NCI-H510A treated with DMSO at 0.1 percent for 48 hours (cell line): ENCODE data around the gene MAGOH.
"Not testable (repeated sequence)": the region's sequence is repeated elsewhere in the genome, so short reads cannot be mapped to it uniquely, and the experiment has no call there.

Experiments
- DNase-seq: peaks from one replicate; lab custom pipeline; 2025; lab: John Stamatoyannopoulos, UW

Gene MAGOH

DNA sequence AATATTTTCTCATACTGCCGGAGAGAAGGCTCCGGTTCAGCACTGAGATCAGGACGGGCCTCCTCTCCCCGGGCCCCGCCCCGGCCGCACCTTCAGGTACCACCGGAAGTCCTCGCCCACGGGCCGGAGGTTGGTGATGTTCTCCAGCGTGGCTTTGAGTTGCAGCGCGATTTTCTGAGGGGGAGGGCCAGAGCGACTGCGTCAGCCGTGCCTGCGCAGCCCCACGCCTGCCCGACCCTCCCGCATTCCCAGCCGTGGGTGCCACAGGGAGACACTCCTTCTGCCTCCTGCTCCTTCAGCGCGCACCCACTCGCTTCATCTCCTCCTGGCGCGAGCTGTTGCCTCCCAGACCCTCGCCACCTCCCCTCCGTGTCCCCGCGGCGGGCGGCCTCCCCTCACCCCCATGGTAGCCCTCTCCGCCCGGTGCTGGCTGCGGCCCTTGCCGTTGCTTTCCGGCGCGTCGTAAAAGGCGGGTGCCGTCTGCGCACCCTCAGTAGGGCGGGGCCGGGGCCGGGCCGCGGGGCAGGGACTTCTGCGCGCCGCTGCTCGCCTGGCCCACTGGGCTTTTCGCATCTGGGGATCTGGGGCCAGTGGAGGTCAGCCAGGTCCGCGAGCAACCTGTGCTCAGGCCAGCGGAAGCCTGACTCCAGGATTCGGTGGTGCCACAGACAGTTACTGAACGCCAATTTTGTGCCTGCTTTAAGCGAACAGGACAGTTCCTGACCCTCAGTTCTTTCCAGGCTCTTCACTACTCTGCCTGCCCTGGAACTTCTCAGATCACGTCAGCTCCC lies 18.0 kb downstream of the MAGOH start, which contains the start of gene CZIB:
TSS of gene CZIB (minus strand) at position 464 of the 791 bp plus-strand sequence. CDS start at position 405, 59 bp downstream.
- peak; percentile 82 for DNase-seq

DNA sequence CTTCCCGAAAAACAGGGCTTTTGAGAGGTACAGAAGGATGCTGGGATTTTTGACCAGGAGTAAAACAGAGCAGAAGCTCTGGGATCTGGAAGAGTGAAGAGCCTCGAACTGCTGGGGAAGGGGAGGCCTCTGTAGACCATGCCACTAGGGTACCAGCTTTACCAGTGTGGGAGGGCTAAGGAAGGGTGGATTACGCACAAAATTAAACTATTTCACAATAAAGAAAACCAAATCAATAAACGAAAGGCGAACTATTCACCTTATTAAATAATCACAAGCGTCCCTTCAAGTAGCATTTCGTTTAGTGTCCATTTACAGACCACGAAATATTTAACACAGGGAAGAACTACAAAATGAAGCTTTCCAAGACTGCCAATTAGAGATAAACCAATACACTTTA lies 18.6 kb downstream of the MAGOH start:
- DNase-seq, result peak; percentile 51

DNA sequence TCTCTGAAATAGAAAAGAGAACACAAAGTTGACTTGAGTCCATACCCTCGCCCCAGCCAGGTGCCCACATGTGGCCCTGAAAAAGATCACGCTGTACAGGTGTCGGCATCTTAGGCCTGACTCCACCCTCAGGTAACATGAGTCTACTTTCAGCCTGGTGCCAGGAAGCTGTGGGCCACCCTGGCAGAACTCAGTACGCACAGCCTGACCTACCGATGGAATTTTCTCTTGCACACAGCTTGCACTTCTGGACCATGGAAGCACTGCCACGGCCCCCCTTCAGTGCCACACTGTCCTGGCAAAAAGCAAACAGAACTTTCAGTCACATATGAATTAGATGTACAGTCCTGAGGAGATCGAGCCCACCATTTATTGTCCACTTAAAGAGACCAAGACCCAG lies 20.1 kb downstream of the MAGOH start:
- no peak for DNase-seq

DNA sequence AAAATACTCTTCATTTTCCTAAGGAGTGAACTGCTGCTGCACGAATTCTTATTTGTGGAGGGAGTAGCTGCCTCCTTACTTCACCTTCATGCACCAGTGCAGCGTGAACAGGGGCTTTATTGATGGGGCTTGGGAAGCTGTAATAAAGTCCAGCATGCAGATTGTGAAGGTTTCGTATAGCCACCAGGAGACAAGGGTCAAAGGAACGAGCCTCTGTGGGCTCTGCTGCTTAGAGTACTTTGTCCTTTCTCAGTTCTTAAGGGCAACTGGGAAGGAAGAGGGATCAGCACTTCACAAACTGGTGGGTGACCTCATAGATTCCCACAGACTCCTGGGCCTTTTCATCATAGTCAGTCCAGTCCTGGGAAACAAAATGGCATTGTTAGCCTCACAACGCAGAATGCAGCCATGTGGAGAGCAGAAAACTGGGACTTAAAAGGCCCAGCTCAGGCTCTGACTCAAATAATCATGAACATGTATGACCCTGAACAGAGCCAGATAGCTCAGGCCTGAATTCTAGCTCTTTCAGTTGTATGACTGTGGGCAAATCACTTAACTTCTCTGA lies 23.9 kb downstream of the MAGOH start:
- DNase-seq, result no peak

DNA sequence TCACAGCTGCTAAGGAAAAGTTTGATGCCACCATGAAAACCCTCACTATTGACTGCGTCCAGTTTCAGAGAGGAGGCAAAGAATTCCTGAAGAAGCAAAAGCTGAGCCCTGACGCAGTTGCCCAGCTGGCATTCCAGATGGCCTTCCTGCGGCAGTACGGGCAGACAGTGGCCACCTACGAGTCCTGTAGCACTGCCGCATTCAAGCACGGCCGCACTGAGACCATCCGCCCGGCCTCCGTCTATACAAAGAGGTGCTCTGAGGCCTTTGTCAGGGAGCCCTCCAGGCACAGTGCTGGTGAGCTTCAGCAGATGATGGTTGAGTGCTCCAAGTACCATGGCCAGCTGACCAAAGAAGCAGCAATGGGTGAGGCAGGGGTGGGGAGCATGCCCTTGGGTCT lies 27.4 kb downstream of the MAGOH start:
- no peak for DNase-seq

DNA sequence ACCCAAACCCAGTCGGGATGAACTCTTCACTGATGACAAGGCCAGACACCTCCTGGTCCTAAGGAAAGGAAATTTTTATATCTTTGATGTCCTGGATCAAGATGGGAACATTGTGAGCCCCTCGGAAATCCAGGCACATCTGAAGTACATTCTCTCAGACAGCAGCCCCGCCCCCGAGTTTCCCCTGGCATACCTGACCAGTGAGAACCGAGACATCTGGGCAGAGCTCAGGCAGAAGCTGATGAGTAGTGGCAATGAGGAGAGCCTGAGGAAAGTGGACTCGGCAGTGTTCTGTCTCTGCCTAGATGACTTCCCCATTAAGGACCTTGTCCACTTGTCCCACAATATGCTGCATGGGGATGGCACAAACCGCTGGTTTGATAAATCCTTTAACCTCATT lies 28.0 kb downstream of the MAGOH start:
- DNase-seq, result no peak

DNA sequence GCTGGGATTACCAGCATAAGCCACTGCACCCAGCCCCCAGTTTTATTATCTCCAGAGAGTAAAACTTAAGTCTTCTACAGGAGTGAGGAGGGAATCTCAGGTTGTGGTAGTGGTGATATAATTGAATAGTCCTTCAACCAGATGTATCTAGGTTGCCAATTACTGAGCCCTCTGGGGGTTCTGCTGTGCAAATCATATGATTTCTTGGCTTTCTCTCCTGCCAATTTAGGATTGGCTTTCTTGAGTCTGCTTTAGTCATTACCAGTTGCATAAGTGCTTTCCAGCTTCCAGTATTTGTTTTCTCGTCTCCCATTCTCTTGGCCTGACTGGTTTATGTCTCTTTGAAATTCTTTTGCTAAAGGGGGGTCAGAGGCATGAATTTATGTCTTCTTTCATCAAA lies 30.6 kb downstream of the MAGOH start:
- no peak for DNase-seq

DNA sequence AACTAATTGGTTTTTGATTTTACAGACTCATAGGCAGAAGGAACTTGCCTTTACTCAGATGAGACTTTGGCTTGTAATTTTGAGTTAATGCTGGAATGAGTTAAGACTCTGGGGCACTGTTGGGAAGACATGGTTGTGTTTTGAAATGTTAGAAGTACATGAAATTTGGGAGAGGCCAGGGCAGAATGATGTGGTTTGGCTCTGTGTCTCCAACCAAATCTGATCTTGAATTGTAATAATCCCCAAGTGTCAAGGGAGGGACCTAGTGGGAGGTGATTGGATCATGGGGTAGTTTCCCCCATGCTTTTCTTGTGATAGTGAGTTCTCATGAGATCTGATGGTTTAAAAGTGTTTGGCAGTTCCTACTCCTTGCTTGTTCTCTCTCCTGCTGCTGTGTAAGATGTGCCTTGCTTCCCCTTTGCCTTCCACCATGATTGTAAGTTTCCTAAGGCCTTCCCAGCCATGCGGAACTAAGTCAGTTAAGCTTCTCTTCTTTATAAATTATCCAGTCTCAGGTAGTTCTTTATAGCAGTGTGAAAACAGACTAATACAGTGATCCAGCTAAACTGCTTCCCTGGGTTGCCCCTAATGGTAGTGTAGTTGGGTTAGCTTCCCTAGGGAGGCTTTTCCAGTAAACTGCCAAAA lies 31.5 kb downstream of the MAGOH start:
- DNase-seq, result no peak

DNA sequence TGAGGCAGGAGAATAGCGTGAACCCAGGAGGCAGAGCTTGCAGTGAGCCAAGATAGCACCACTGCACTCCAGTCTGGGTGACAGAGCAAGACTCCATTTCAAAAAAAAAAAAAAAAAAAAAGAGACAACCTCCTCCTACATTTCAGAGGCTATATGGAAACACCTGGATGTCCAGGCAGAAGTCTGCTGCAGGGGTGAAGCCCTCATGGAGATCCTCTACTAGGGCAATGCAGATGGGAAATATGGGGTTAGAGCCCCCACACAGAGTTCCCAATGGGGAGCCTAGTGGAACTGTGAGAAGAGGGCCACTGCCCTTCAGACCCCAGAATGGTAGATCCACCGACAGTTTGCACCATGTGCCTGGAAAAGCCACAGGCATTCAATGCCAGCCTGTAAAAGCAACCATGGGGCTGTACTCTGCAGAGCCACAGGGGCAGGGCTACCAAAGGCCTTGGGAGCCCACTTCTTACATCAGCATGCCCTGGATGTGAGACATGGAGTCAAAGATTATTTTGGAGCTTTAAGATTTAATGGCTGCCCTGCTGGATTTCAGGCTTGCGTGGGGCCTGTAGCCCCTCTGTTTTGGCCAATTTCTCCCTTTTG lies 32.1 kb downstream of the MAGOH start:
- DNase-seq, result not testable (repeated sequence)

DNA sequence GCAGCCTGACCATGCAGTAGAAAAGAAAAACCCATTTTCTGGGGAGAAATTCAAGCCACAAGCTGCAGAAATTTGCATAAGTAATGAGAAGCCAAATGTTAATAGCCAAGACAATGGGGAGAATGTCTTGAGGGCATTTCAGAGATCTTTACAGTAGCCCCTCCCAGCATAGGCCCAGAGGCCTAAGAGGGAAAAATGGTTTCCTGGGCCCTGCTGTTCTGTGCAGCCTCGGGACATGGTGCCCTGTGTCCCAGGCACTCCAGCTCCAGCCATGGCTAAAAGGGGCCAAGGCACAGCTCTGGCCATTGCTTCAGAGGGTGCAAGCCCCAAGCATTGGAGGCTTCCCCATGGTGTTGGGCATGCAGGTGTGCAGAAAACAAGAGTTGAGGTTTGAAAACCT lies 32.8 kb downstream of the MAGOH start:
- not testable (repeated sequence) for DNase-seq

DNA sequence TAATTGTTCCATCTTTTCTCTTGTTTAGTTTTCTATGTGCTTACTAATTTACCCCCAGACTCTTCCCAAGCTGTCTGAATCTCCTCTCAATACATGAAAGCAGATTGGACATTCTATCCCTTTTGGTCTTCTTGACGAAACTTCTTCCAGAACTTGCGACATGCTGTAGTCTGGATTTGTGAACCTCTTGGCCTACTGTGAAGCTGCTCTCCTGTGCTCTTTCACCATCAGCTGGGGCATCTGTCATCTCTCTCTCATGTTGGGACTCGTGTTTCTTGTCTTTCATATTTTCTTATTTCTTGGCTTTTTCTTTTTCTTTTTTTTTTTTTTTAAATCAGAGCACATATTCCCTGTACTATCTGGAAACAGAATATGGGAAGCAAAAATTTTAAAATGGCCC lies 34.9 kb downstream of the MAGOH start:
- no peak for DNase-seq

DNA sequence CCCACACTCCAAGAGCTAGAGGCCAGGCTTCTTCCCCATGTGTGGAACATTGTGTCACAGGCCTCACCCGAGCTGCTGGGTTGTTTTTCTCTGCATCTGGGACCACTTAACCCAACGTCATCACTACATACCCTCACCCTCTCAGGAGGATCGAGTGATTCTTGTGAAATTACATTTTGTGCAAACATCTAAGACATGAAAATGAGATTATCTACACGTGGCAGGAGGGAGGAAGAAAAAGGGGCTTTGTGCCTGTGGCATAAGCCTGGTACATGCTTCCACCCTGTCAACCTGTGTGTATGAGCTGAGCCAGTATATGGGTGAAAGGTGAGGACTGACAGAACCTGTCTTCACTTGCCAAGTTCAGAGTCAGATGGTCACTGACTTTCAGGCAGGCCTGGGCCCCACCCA lies 40.1 kb downstream of the MAGOH start:
- DNase-seq, result no peak

DNA sequence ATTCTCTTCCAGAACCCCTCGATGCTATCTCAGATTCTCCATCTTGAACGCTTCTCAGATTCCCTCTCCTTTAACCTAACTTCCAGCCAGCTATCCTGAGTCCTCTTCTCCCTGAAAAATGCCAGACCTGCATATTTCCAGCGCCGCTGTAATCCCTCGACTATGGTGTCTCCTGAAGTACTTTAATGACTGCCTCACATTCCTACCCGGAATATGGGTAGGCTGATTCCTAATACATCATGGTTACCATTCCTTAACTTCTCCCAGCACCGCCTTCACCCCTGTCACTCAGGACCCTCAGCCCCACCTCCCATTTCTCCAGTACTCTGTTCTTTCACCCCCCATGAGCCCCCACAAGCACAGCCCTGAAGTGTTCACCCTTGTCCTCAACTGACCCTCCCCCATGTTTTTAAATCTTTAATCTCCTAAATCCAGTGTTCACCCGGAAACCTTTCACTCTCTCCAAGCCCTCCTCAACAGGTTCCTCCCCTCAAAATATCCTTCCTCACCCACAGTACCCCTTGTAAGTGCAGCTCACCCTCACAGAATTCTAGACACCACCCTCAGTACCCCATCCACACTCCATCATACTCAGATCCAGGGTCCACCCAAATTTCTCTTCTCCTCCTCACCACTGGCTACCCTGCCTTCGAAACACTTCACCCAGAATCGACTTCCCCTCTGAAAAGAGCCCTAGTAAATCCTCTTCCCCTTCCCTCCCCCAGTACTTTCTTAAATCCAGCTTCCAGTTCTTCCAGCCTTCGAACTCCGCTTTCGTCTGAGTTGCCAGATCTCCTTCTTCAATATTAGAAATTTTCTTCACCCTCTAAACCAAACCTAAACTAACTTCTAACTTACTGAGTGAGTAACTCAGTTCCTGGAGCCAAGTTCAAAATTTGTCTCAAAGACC lies 40.8 kb downstream of the MAGOH start:
- DNase-seq, result no peak

DNA sequence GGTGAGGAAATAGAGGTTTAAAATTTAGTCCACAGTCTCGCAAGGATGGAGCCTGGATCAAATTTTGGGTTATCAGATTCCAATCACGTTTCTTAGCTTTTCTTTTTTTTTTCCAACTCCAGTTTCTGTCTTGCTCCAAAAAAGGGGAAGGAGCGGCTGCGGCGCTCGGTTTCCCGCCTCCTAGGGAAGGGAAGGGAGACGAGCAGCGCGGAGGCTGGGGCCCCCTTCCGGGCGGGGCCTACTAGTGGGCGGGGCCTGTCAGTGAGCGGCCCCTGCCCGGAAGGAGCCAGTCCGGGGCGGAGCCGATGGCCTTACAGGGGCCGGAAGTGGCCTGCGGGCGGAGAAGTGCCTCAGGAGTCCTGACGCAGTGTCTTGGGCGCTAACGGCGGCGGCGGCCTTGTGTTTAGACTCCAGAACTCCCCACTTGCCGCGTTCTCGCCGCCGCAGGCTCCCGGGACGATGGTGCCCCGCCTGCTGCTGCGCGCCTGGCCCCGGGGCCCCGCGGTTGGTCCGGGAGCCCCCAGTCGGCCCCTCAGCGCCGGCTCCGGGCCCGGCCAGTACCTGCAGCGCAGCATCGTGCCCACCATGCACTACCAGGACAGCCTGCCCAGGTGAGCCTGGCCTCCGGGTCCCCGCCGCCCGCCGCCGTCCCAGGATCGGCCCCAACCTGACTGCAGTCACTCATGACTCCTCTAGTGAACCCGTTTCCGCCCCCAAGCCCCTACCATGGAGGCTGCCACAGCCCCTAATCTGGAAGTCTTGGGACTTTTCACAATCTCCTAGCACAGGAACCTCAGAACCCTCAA lies 41.6 kb downstream of the MAGOH start, which contains the start of gene CPT2:
TSS of gene CPT2 (plus strand) at position 340 of the 806 bp plus-strand sequence. CDS start at position 460, 120 bp downstream.
- peak; percentile 89 for DNase-seq

DNA sequence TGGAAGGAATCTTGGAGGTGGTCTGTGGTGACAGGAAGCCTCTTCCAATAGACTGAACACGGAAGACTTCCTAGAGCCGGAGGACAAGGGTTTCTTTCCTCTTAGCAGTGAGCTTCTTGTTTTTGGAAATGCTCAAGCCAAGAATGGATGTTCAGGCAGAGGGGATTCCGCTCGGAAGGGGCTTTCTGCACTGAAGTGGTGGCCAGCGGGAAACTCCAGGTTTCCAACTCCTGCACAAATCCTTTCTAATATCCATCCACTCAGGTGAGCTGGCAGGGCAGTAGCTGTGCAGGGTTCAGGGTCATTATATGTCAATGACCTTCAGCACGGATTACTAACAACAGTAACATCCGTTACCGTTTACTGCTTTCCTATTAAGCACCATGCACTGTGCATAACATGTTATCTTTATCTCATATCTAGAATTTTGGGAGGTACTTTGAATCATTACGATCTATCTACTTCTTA lies 42.3 kb downstream of the MAGOH start:
- peak; percentile 42 for DNase-seq

DNA sequence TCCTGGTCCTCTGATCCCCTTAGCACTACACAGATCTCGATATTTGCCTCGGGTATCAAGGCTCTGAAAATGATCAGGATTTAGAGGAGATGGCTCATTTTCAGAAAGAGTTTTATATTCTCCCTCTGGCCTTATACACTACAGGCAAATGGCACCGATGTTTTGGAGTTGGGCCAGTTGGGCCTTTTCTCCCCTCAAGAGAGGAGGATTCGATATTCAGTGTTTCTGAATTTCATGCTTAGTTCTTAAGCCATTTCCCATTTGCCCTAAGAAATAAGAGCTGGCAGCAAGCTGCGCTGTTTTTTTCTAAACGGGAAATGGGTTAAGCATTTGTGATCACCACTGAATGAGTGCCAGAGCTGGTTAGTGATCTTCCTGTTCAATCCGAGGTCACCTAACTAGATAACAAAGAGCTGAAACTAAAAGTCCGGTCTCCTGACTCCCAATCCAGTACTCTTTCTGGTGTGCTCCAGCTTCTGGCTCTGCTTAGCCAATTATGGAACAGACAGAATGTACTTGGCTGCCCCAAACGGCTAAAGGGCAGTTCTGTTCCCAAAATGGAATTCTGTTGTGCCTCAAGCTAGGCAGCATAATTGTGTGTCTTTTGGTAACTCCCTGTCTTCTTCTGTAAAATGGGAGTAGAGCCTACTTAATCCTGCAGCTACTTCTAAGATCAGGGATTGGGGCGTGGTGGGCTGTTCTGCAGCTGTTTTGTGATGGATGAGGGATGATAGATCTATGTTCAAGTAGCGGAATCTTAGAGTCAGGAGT lies 42.9 kb downstream of the MAGOH start:
- DNase-seq, result no peak

DNA sequence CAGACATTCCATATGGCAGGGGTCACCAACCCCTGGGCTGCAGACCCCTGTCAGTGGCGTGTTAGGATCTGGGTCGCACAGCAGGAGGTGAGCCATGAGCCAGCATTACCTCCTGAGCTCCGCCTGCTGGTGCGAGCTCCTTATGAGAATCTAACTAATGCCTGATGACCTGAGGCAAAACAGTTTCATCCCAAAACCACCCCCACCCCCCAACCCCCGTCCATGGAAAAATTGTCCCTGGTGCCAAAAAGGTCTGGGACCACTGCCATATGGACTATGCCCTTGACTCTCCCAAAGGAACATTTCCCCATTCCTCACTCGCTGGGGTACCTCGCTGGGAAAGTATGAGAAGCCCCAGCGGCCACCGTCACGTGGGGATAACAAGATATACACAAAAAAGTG lies 48.1 kb downstream of the MAGOH start:
- no peak for DNase-seq

DNA sequence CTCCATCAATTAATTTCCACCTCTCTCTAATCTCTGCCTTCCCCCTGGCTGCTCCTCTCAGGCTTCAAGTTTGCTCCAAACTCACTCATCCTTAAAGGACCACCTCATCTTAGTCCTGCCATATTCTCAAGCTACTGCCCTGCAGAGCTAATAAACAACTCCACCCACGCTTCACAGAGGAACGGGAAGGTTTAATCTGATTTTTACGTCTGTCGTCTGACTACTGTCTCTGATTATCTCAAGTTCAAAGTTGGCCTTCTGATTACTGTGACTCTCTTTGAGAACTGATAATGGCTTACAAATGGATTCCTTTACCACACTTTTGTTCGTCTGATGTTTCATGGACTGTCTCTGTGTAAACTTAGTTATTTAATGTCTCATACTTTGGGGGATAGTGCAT lies 49.3 kb downstream of the MAGOH start:
- no peak for DNase-seq

DNA sequence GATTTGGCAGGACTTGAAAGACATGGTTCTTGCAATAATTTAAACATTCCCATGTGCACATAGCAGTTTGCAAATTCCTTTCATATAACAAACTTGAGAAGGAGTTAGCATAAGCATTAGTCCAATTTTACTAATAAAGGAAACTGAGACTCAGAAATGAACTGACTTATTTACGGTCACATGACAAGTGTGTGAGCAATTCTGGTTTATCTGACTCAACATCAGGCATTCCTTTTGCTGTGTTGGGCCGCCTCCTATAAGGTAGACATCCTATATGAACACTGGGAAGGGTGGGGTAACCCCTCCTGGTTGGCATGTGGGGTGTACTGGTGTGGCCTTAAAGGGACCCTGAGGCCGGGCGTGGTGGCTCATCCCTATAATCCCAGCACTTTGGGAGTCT lies 50.2 kb downstream of the MAGOH start:
- DNase-seq, result no peak

DNA sequence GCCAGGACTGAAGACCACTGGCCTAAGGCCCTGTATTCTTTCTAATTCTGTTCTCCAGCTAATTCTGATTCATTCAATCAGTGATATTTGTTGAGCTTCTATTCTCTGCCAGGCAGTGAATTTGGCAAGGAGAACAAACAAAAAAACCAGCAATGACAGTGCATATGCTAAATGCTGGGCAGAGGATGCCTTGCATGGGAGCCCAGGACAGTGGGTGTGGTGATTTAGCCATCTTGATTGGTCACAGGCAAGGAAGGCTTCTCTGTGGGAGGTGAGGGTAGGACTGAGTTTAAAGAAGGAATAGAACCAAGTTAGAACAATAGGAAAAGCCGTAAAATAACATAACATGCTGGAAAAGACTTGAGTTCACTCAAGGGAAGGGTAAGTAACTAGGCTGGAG lies 50.9 kb downstream of the MAGOH start:
- no peak for DNase-seq
